HG03196 (cell line): ENCODE data around the gene TBX19.

Source experiments
- ATAC-seq: cut with Tn5 transposase; IDR thresholded peaks from one replicate; pipeline ENCODE4 v1.9.1; 2021; ENCODE audit not compliant: unreplicated experiment

The TBX19 gene

DNA sequence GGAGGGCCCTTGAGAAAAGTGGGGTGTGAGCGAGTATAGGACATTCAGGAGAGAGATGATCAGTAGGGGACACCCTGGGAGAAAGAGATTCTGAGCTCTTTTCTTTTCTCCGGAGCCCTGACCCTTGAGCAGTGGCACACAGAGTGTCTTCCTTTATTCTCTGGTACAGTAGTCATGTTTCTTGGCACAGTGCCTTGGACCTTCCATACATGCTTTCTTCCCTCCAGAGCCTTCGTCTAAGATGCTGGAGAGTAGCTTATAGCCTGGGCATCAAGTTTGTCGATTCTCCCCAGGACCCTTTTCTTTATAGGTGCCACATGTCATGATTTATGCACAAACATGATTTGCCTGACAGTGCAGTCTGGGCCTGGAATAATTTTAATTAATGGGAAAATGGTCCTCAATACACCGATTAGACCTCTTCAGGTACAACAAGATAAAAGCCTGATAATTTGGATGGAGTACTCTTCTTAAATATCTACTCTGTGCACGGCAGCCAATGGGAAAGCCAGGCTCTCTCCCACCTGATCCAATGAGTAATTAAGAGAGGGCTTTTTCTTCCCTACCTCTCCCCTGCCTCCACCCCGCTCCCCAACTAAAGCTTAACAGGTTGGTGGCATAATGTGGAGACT lies at the start of gene TBX19:
TSS of gene TBX19 (plus strand) at position 582 of the 632 bp plus-strand sequence. CDS start 214 bp downstream, outside the sequence.
- ATAC-seq: no peak

GRCh38 chr1:168234846-168235547 lies 45.7 kb upstream of the TBX19 start:
- ATAC-seq: no peak

DNA sequence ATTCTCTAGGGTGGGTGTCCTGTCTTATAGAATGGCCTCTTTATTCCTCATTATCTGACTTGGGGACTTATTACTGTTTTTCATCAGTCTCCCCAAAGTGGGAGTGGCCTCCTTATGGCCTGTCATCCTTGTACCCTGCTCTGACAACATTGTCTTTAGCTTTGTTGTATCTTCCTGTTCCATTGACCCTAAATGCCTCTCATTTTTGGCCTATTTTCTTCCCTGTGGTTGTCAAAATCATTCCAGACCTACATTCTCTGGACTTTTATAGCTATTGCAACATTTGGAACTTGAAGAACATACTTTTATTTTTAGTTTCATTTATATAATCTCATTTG lies 45.2 kb upstream of the TBX19 start:
- no peak for ATAC-seq

GRCh38 chr1:168235937-168236336 lies 44.7 kb upstream of the TBX19 start:
- ATAC-seq: no peak

DNA sequence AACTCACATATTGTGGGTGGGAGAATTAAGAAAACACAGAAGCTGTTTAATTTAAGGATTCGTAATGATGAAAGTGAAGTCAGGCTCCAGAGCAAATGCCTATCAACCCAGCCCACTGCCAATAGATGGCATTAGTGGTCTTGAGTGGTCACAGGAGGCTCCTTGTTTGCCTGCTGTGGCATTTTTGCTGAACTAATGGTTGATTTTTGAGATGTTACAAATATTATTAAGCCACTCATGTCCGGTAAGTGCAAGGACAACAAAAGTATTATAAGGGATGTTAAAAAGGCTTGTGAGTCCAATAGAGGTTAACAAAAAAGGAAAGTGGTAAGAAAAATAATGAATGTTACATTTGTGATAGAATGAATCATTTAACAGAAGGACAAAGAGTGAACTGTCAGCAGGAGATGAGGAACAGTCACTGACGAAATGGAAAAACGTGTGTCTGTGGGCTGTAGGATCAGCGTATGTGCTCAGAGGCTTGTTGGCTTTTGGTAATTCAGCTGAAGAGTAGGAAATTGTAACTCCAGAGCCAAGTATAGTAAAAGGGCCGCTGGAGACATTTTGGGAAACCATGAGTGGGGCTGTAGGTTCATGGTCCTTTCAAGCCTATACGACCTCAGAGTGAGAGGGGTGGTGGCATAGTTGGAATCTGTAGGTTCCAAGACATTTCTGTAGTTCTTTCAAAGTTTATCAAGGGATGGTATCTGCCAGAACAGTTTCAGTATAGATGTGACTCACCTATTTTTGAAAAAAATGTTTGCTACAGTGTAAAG lies 43.7 kb upstream of the TBX19 start:
- no peak for ATAC-seq

DNA sequence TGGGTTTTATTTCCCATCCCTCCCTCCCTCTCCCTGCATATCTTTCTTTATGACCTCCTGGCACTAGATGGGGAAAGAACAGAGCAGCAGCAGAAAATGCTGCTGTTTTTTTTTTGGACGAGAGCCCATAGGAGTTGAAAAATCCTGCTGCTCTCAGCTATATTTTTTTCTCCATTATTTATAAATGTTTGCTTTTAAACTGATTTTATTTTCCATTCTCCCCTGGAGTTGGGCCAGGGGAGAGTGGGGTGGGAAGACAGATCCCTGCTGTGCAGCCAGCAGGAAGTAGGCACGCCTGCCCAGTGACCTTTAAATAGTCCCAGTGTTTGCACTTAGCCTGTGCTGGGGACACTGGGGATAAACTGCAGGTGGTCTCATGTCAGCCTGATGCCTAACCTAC lies 37.5 kb upstream of the TBX19 start:
- no peak for ATAC-seq

- no peak for ATAC-seq
Measured at GRCh38 chr1:168243636-168244212, 37.0 kb upstream of the TBX19 start.

GRCh38 chr1:168245042-168245441 lies 35.6 kb upstream of the TBX19 start:
- no peak for ATAC-seq

- no peak for ATAC-seq
Measured at GRCh38 chr1:168246506-168246905, 34.2 kb upstream of the TBX19 start.

GRCh38 chr1:168252204-168252733 lies 28.4 kb upstream of the TBX19 start:
- ATAC-seq: no peak

DNA sequence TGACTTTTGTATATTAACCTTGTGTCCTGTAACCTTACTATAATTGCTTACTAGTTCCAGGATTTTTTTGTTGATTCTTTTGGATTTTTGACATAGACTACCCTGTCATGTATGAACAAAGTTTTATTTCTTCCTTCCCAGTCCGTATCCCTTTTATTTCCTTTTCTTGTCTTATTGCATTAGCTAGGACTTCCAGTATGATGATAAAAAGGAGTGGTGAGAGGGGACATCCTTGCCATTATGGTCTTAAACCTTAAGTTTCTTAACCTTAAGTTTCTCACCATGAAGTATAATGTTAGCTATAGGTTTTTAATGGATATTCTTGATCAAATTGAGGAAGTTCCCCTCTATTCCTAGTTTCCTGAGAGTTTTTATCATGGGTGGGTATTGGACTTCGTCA lies 24.5 kb upstream of the TBX19 start:
- no peak for ATAC-seq

DNA sequence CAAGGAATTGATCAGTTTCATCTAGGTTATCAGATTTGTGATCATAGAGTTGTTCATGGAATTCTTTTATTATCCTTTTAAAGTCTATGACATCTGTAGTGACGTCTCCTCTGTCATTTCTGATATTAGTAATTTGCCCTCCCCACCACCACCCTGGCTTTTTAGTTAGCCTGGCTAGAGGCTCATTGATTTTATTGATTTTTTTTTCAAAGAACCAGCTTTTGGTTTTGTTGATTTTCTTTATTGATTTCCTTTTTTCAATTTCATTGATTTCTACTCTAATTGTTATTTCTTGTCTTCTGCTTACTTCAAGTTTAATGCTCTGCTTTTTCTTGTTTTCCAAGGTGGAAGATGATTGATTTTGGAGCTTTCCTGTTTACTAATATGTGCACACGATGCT lies 23.3 kb upstream of the TBX19 start:
- ATAC-seq: no peak

- no peak for ATAC-seq
Measured at GRCh38 chr1:168259567-168259966, 21.1 kb upstream of the TBX19 start.

DNA sequence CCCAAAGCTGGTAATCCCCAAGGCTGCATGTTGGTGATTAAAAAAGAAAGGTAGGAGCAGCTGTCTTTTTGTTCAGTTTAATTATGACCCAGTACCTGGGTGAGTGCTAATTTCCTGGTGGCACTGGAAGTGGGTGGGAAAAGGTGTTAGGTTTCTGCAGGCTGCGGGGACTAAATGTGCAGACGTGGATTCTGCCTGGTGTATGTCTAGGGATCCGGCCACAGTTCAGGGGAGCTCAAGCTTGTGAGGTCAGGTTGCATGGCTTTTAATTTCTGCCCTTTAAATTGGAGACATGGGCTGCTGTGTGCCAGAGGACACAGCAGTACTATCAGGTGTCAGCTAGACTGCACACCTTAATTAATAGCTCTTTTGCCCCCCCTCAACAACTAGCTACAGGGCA lies 20.3 kb upstream of the TBX19 start:
- no peak for ATAC-seq

GRCh38 chr1:168261390-168261789 lies 19.3 kb upstream of the TBX19 start:
- ATAC-seq: no peak

- ATAC-seq: no peak
Measured at GRCh38 chr1:168263130-168263529, 17.5 kb upstream of the TBX19 start.

DNA sequence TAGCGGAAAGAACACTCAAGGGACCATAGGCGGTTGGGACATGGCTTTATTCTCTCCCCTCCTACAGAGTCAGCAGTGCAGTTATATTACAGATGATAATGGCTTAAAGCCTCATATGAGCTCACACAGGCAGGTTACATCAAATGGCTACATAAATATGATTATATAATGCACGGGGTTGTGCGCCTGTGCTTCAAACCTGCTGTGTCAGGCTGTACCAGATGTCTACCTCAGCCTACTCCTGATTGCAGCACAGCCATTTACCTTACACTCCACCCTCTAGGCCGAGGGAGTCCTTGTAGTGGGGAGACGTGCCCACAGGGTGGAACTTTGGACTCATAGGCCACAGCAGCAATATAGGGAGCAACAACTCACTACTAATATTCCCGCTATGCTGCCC lies 16.4 kb upstream of the TBX19 start:
- no peak for ATAC-seq

DNA sequence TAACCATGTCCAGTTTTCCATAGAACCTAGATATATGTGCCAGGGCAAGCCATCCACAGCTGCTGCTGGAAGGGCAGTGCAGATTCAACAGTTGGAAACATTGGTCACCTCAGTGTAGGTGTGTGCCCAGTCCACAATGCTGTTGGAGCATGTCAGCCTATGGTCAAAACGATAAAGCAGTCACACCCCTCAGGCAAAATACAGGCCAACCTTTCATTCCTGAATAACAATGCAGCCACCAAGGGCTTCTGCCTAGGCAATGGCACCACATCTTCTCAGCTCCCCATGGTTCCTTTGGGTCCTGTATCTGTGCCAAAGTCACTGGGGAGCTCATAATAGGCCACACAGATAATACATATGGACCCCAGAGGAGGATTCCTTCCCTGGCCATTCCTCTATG lies 15.1 kb upstream of the TBX19 start:
- no peak for ATAC-seq

GRCh38 chr1:168266644-168267186 lies 14.0 kb upstream of the TBX19 start:
- no peak for ATAC-seq

DNA sequence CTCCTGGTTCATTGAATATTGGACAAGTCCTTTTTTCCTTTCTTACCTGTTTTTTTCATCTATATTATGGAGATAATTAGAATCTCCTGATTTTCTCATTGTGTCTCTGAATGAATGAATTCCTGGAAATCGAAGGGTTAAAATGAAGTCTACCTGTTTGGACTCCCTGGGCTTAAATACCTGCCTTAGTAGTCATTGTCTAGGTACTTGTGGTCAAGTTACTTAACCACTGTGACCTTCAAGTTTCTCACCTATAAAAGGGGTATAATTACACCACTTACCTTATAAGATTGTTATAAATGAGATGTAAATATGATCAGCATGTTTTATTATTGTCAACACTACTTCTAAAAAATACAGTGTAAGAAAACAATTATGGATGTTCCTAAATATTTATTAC lies 9.0 kb upstream of the TBX19 start:
- no peak for ATAC-seq

DNA sequence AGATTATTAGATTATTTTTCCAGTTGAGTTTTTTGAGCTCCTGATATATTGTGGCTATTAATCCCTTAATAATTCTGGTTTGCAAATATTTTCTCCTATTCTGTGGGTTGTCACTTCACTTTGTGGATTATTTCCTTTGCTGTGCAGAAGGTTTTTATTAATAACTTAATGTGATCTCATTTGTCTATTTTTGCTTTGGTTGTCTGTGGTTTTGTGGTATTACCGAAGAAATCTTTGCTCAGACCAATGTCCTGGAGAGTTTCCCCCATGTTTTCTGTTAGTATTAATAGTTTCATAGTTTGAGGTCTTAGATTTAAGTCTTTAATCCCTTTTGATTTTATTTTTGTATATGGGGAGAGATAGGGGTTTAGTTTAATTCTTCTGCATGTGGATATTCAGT lies 7.1 kb upstream of the TBX19 start:
- ATAC-seq: no peak
